ENCODE results near the gene PANX2.

PANX2 gene

GRCh38 chr22:50173311-50173982, 2.9 kb downstream of the PANX2 start:
- DNase-seq: no peak

- no peak for DNase-seq
These were observed 3.4 kb downstream of the PANX2 start for GRCh38 chr22:50173983-50174355.

GRCh38 chr22:50174382-50175190, 4.1 kb downstream of the PANX2 start:
- no peak for DNase-seq

GRCh38 chr22:50175191-50175461, 4.6 kb downstream of the PANX2 start:
- no peak for DNase-seq

- no peak for DNase-seq
These were observed 5.7 kb downstream of the PANX2 start for GRCh38 chr22:50175921-50176849.

GRCh38 chr22:50176850-50177536, 6.5 kb downstream of the PANX2 start:
- no peak for DNase-seq

GRCh38 chr22:50177537-50178470, 7.3 kb downstream of the PANX2 start:
- no peak for DNase-seq

GRCh38 chr22:50178471-50178864, 7.9 kb downstream of the PANX2 start:
- DNase-seq: no peak

GRCh38 chr22:50178871-50179869, 8.6 kb downstream of the PANX2 start:
- DNase-seq: no peak

GRCh38 chr22:50179937-50180726, 9.6 kb downstream of the PANX2 start:
- no peak for DNase-seq

- DNase-seq: no peak
These were observed 10.4 kb downstream of the PANX2 start for GRCh38 chr22:50180727-50181521.

- DNase-seq: no peak
These were observed 11.9 kb downstream of the PANX2 start for GRCh38 chr22:50182176-50183081.

- no peak for DNase-seq
These were observed 12.8 kb downstream of the PANX2 start for GRCh38 chr22:50183141-50183971.

GRCh38 chr22:50184004-50184901, 13.7 kb downstream of the PANX2 start:
- DNase-seq: no peak

GRCh38 chr22:50184902-50185374, 14.4 kb downstream of the PANX2 start:
- no peak for DNase-seq
